Middle frontal gyrus (tissue), 1 donor: ENCODE data around the gene SRP68.

Source experiments
- DNase-seq: peaks from one replicate; pipeline ENCODE4 v3.0.0-alpha.2; 2015; ENCODE audit warnings: low spot score; ENCODE audit errors: extremely low spot score

SRP68 gene

GRCh38 chr17:75998327-75998795 lies 74.0 kb downstream of the SRP68 start:
- no peak for DNase-seq

- DNase-seq = no peak
Observed at GRCh38 chr17:75996665-75997590, 75.4 kb downstream of the SRP68 start.

GRCh38 chr17:75995385-75995925 lies 76.9 kb downstream of the SRP68 start:
- DNase-seq = no peak

GRCh38 chr17:75994802-75995370 lies 77.4 kb downstream of the SRP68 start:
- no peak for DNase-seq

GRCh38 chr17:75991396-75991795 lies 80.9 kb downstream of the SRP68 start:
- no peak for DNase-seq
